ENCODE data around the gene HS6ST2.

GRCh38 chrX:132714913-132715312 is 243.5 kb downstream of the HS6ST2 start:
- TF ChIP-seq CTCF (conservative IDR thresholded peaks at IDR 0.05; ENCODE audit: low read length) (no peak), EZH2phosphoT487 (IDR thresholded peaks at IDR 0.05; ENCODE audit: borderline replicate concordance, low read depth, low read length) (no peak)
